Activated CD4-positive, alpha-beta T cell treated with anti-CD3 and anti-CD28 coated beads, Interleukin-2, amount 10 ng/mL, durations not matched to agents 7 days and 5 days (primary cell): ENCODE measurements around the gene NCOA5. TPM values are rescaled to one million over a fixed set of nuclear protein-coding genes. Genes with fewer than 3 reads are reported as not detected.
A peak's percentile ranks its signal among the peaks of the same experiment; 100 is the strongest.

Source experiments
- CTCF ChIA-PET: fragments of 350-600 bp; sonication (Branson Sonifier 250); formaldehyde crosslinking; loops from one replicate; lab custom pipeline; 2021; ENCODE audit warnings: antibody characterized with exemption; lab: Charles Lee
- POLR2A ChIA-PET: fragments of 350-600 bp; sonication (Branson Sonifier 250); formaldehyde crosslinking; loops from one replicate; lab custom pipeline; 2021; ENCODE audit warnings: antibody characterized with exemption; lab: Charles Lee
- DNase-seq: peaks from one replicate; pipeline ENCODE4 v3.0.0-alpha.2; 2020
- H3K27ac Mint-ChIP-seq: one replicate; pipeline ENCODE4 v1.8.0; 2021; ENCODE audit warnings: mild to moderate bottlenecking, moderate library complexity, mixed read lengths
- H3K27me3 Mint-ChIP-seq: one replicate; pipeline ENCODE4 v1.8.0; 2021; ENCODE audit warnings: mixed read lengths
- H3K36me3 Mint-ChIP-seq: one replicate; pipeline ENCODE4 v1.8.0; 2021; ENCODE audit warnings: low read depth, mixed read lengths
- H3K4me1 Mint-ChIP-seq: one replicate; pipeline ENCODE4 v1.8.0; 2021; ENCODE audit warnings: mixed read lengths
- H3K4me3 Mint-ChIP-seq: one replicate; pipeline ENCODE4 v1.8.0; 2021; ENCODE audit warnings: mild to moderate bottlenecking, moderate library complexity, mixed read lengths
- H3K9me3 Mint-ChIP-seq: one replicate; pipeline ENCODE4 v1.8.0; 2021; ENCODE audit warnings: mixed read lengths
- total RNA-seq, 2 experiments: library from RNA; stranded (reverse); gene quantifications; one replicate each; pipeline ENCODE4 v1.2.3, GENCODE V29; 2021

NCOA5 gene
- total RNA-seq, 2 experiments from 2014 or later: 30.9 to 35.0 TPM

DNA sequence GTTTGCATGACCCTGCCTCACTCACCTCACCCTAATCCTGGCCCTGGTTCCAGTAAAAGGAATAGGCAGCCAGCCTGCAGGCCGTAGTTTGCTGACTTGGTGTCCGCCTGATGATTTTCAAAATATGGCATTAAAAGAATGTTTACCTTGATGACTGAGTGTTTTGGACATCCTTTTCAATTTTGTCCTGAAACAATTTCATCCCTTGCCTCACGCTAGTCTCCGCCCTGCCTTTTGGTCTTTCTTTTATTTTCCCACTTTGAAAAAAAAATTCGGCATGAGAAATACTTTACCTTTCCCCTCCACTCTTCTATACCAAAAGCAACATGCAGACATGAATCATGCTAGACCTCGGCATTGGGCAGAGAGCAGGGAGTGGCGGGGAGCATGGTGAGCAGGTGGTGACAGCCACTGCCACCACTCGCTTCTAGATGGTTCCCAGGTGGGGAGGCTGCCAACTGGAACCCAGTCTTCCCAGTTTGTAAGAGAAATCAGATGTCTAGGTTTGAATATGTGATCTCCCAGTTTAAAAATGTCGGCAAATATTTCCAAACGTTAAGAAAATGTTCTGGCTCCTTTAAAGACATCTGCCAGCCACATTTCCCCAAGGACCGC, 37.7 kb upstream of the NCOA5 start:
- no peaks in the 10 kb centered on the region for H3K4me1 Mint-ChIP-seq

DNA sequence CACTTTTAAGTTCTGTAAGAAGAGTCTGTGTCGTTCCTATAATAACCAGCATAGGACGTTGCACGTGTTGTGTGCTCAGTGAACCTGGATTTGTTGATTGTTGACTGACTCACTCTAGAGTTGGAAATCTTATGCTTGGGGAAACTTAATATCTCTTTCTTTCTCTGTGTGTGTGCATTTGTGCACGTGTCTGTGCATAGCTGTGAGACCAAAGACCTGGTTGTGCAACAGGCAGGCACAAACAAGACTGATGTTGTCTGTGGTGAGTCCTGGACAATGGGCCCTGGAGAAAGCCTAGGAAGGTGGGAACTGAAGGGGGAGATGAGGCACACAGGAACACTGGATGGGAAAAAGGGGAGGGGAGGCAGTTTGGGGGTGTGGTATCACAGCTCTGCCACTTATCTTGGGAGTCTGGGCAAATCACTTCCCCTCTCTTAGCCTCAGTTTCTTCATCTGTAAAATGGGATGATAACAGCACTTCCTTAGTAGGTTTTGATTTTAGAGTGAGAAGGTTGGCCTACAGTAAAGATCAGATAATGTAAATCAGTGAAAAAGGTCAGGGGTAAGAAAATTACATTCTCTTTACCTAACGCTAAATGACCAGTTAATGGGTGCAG, 36.8 kb upstream of the NCOA5 start:
- Mint-ChIP-seq H3K36me3 (no peaks in the 10 kb centered on the region), H3K9me3 (no peaks in the 10 kb centered on the region), H3K27me3 (peaks cover 23% of the 10 kb centered on the region), H3K4me3 (no peak overlapping the region), H3K27ac (no peak overlapping the region), H3K4me1 (peaks cover 5% of the 10 kb centered on the region)
- ChIA-PET CTCF (no interaction called here), POLR2A (no interaction called here)
- DNase-seq: no peak

More for the DNA sequence above, 37.7 kb upstream of the NCOA5 start:
- DNase-seq: no peak
- peaks cover 28% of the 10 kb centered on the region for H3K27me3 Mint-ChIP-seq
- no peaks in the 10 kb centered on the region for H3K36me3 Mint-ChIP-seq
- POLR2A ChIA-PET: no interaction called here
- H3K4me3 Mint-ChIP-seq: no peak overlapping the region
- no peaks in the 10 kb centered on the region for H3K9me3 Mint-ChIP-seq
- no peak overlapping the region for H3K27ac Mint-ChIP-seq
- CTCF ChIA-PET: no interaction called here

DNA sequence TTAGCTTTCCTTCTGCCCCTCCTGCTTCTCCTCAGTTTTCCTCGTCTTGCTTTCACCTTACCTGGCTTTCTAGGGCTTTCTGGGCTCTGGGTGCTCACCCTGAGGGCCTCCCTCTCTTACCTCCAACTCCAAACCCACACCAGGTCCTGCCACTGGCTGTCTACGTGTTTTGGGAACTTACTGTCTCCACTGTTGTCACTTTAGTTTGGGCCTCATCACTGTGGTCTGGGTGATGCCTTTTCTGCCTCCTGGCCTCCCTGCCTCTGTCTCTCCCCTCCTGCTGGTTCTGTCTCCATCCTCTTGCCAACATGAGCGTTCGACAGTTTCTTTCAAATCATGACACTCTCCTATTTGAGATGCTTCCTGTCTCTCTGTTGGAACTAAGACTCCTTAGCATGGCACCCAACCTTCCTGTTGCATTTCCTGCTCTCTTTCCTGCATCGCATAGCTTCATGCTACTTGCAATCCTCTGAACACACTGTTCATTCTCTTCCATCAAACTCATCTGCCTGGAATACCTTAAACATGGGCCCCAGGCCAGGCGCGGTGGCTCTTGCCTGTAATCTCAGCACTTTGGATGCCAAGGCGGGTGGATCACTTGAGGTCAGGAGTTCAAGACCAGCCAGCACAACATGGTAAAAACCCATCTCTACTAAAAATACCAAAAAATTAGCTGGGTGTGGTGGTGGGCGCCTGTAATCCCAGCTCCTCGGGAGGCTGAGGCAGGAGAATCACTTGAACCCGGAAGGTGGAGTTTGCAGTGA, 33.9 kb upstream of the NCOA5 start:
- Mint-ChIP-seq H3K27me3 (peaks cover 2% of the 10 kb centered on the region), H3K36me3 (no peaks in the 10 kb centered on the region), H3K27ac (no peak overlapping the region), H3K4me3 (no peak overlapping the region), H3K4me1 (peaks cover 14% of the 10 kb centered on the region), H3K9me3 (no peaks in the 10 kb centered on the region)
- no peak for DNase-seq
- ChIA-PET CTCF (interaction anchor here (1.1 kb wide), 1 partner anchor 22 kb away, joined by 3 read pairs; no protein-coding TSS in a partner anchor), POLR2A (no interaction called here)

DNA sequence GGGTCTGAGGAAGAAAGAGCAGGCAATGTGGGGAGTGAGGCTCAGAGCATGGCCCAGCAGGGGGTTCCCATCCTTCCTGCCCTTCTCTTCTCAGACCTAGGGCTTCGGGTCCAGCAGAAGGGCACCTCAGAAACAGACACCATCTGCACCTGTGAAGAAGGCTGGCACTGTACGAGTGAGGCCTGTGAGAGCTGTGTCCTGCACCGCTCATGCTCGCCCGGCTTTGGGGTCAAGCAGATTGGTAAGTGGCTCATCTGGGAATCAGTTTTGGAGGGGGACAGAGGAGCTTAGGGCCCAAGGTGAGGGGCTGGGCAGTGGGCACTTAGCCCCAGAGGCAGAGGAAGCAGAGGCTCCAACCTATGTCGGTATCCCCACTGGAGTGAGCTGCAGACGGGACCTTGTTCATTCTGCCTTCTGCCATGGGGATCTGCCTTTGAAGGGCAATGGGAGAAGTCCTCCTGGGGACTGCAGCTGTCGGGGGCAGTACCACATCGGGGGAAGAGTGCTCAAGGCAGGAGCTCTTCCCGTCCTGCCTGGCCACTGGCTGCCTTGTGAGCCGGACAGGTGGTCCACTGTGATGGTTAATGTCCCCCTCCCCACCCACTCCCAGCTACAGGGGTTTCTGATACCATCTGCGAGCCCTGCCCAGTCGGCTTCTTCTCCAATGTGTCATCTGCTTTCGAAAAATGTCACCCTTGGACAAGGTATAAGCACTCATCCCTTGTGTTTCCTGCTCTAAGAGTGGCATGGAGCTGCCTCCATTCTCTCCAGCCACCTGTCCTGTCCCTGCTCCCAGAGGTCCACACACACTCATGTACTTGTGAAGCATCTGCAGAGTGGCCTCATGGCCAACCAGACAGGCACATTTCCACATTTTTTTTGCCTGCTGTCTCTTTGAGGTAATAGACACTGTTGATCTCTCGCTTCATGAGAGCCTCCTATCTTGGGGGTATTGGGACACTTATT, 33.0 kb upstream of the NCOA5 start:
- peaks cover 22% of the 10 kb centered on the region for H3K4me1 Mint-ChIP-seq
- H3K4me3 Mint-ChIP-seq: no peak overlapping the region
- ChIA-PET CTCF (interaction anchor here (1.1 kb wide), 1 partner anchor 21 kb away, joined by 3 read pairs; no protein-coding TSS in a partner anchor), POLR2A (no interaction called here)
- DNase-seq: no peak
- H3K36me3 Mint-ChIP-seq: no peaks in the 10 kb centered on the region
- H3K27ac Mint-ChIP-seq: no peak overlapping the region
- peaks cover 6% of the 10 kb centered on the region for H3K27me3 Mint-ChIP-seq
- no peaks in the 10 kb centered on the region for H3K9me3 Mint-ChIP-seq

DNA sequence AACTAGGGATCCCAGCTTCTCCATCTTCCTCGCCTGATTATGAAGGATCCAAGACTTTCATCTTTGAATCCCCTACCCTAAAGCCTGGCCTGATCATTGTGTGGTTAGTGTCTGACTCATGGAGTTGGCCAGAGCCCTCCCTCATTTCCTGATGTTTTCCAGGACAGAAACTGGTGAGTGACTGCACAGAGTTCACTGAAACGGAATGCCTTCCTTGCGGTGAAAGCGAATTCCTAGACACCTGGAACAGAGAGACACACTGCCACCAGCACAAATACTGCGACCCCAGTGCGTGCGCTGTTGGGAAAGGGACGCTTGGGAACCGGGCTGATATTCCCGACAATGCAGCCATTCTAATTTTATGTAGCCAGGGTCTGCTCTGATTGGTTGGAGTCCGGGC, 32.3 kb upstream of the NCOA5 start:
- Mint-ChIP-seq H3K27ac (no peak overlapping the region), H3K36me3 (no peaks in the 10 kb centered on the region), H3K4me3 (no peak overlapping the region), H3K9me3 (no peaks in the 10 kb centered on the region), H3K27me3 (peaks cover 7% of the 10 kb centered on the region), H3K4me1 (peaks cover 25% of the 10 kb centered on the region)
- DNase-seq: no peak
- ChIA-PET POLR2A (no interaction called here), CTCF (interaction anchor here (0.7 kb wide), 1 partner anchor 14 kb away, joined by 3 read pairs; no protein-coding TSS in a partner anchor)

DNA sequence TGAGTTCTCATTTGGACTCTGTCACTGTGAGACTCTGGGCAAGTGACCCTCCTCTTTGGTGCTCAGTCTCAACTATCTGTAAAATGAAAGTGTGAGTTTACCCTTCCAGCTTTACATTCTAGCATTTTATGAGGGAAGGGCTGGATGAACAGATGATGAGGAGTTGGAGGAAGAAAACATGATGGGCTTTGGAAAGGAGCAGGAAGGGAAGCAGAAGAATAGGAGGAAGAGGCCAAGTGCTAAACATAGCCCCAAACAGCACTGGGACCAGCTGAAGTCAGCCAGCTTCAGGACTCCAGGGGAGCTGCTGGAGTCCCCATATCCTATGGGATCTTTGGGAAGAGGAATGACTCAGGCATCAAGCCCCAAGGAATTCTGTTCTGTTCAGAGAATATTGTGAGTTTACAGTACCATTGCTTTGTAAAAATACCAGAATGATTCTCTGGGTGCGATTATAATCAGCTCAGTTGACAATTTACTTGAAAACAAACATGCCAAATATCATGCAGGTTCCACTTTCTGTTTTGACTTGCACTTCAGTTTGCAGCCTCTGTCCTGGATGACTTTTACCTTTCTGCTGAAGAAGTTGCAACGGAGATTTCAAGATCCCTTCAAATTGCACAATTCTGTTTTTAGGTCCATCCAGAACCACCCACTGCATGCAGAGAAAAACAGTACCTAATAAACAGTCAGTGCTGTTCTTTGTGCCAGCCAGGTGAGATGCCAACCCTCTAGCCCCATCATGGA, 31.6 kb upstream of the NCOA5 start:
- ChIA-PET POLR2A (no interaction called here), CTCF (interaction anchor here (0.7 to 2.0 kb wide), 3 partner anchors 11 to 28 kb away, joined by 3 to 5 read pairs (median 3); no protein-coding TSS in a partner anchor)
- no peaks in the 10 kb centered on the region for H3K9me3 Mint-ChIP-seq
- peaks cover 7% of the 10 kb centered on the region for H3K27me3 Mint-ChIP-seq
- no peak for DNase-seq
- H3K27ac Mint-ChIP-seq: no peak overlapping the region
- no peaks in the 10 kb centered on the region for H3K36me3 Mint-ChIP-seq
- H3K4me1 Mint-ChIP-seq: peaks cover 25% of the 10 kb centered on the region
- no peak overlapping the region for H3K4me3 Mint-ChIP-seq

DNA sequence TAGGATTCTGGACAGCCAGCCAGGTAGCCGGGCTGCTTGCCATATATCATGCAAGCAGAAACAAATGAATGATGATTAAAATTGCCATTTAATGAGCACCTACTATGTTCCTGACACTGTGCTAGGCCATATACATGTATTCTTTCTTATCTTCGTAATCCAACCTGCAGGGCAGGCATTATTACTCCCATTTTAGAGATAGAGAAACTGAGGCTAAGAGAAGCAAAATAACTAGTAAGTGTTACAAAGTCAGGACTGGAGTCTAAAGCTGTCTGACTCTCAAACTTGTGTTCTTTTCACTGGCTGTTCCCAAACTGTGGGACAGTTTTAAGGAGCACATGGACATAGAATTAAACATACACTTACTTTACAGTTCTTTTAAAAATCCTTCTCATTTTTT, 30.4 kb upstream of the NCOA5 start:
- DNase-seq: no peak
- H3K4me3 Mint-ChIP-seq: no peak overlapping the region
- peaks cover 25% of the 10 kb centered on the region for H3K4me1 Mint-ChIP-seq
- H3K27ac Mint-ChIP-seq: no peak overlapping the region
- peaks cover 16% of the 10 kb centered on the region for H3K27me3 Mint-ChIP-seq
- H3K36me3 Mint-ChIP-seq: no peaks in the 10 kb centered on the region
- CTCF ChIA-PET: interaction anchor here (1.5 to 2.0 kb wide), 2 partner anchors 28 to 29 kb away, joined by 4 to 5 read pairs; no protein-coding TSS in a partner anchor
- no peaks in the 10 kb centered on the region for H3K9me3 Mint-ChIP-seq
- POLR2A ChIA-PET: no interaction called here

DNA sequence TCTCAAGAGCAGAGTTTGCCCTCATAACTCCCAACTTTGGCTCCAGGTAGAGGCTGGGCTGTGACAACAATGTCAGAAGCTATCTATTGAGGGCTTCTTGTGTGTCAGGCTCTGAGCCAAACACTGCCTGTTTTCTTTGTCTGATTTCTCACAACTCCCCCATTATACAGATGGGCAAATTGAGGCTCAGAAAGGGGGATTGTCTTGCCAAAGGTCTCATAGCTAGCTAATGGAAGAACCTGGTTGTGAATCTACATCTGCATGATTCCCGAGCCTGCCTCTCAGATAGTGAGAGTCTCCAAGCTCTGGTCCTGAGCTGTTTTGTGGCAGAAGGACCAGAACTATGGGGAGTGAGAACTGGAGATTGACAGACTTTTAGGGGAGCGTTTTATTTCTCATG, 29.8 kb upstream of the NCOA5 start:
- peaks cover 25% of the 10 kb centered on the region for H3K4me1 Mint-ChIP-seq
- no peak overlapping the region for H3K27ac Mint-ChIP-seq
- H3K9me3 Mint-ChIP-seq: no peaks in the 10 kb centered on the region
- no peaks in the 10 kb centered on the region for H3K36me3 Mint-ChIP-seq
- no peak for DNase-seq
- no peak overlapping the region for H3K4me3 Mint-ChIP-seq
- ChIA-PET CTCF (interaction anchor here (1.5 to 2.0 kb wide), 2 partner anchors 28 to 30 kb away, joined by 4 to 5 read pairs; no protein-coding TSS in a partner anchor), POLR2A (no interaction called here)
- H3K27me3 Mint-ChIP-seq: peaks cover 18% of the 10 kb centered on the region

DNA sequence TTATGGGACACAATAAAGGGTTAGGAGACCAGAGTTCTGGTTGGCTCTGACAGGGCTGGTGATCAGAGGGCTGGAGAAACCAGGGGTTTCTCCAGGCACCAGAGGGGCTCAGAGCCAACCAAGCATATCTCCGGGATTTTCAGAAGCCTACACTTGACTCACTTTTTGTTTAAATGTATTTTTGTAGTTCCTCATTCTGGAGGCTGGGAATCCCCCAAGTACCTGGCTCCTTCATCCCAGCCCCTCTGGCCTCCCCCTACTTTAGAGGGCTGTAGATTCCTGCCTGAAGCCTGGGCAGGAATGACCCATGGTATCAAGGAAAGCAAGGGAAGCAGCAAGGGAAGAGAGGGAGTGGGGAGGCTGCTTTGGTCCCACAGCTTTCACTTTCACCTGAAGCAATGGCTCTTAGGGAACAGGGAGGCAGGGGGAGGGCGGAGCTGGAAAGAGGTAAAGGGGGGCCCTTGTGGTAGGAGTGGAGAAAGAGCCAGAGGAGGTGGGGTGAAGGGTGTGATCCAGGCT, 29.3 kb upstream of the NCOA5 start:
- Mint-ChIP-seq H3K4me3 (no peak overlapping the region), H3K27me3 (peaks cover 18% of the 10 kb centered on the region), H3K27ac (no peak overlapping the region), H3K36me3 (no peaks in the 10 kb centered on the region), H3K9me3 (no peaks in the 10 kb centered on the region), H3K4me1 (peaks cover 25% of the 10 kb centered on the region)
- no peak for DNase-seq
- ChIA-PET POLR2A (no interaction called here), CTCF (interaction anchor here (0.9 to 1.5 kb wide), 2 partner anchors 27 to 97 kb away, joined by 3 to 4 read pairs; no protein-coding TSS in a partner anchor)

DNA sequence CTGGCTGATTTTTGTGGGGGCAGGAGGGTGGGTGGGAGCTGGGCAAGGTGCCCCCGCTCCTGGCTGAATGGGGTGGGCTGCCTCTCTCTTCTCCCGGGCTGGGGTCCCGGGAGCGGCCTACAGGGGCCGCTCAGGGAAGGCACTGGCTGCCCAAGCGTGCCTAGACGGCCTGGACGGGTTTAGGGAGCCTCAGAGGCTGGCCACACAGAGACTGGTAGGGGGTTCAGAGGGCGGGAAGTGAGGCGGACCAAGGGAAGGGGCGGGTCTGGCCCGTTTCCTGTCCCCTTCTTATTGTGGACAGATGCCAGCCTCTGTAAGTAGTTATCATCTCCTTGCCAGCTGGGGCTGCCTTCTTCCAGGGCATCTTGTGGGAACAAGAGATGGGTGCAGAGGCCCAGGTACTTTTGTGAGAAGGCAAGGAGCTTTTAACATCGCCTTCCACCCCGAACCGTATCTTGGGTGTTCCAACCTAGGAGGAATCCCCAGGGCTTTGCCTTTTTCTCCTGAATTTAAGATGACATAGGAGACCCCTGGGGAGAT, 28.8 kb upstream of the NCOA5 start:
- DNase-seq: no peak
- peaks cover 21% of the 10 kb centered on the region for H3K27me3 Mint-ChIP-seq
- ChIA-PET POLR2A (no interaction called here), CTCF (interaction anchor here (0.9 to 1.5 kb wide), 2 partner anchors 27 to 96 kb away, joined by 3 to 4 read pairs; no protein-coding TSS in a partner anchor)
- H3K9me3 Mint-ChIP-seq: no peaks in the 10 kb centered on the region
- no peaks in the 10 kb centered on the region for H3K36me3 Mint-ChIP-seq
- peaks cover 25% of the 10 kb centered on the region for H3K4me1 Mint-ChIP-seq
- no peak overlapping the region for H3K27ac Mint-ChIP-seq
- peak overlapping the region; percentile 77 for H3K4me3 Mint-ChIP-seq
